GM19238 (cell line): ENCODE data around the gene PRKCZ.
"Not testable (repeated sequence)": the region's sequence is repeated elsewhere in the genome, so short reads cannot be mapped to it uniquely, and the experiment has no call there.

Experiments used
- DNase-seq: peaks from one replicate; pipeline ENCODE4 v3.0.0; 2011; ENCODE audit warnings: low spot score; ENCODE audit not compliant: insufficient read length

The PRKCZ gene

DNA sequence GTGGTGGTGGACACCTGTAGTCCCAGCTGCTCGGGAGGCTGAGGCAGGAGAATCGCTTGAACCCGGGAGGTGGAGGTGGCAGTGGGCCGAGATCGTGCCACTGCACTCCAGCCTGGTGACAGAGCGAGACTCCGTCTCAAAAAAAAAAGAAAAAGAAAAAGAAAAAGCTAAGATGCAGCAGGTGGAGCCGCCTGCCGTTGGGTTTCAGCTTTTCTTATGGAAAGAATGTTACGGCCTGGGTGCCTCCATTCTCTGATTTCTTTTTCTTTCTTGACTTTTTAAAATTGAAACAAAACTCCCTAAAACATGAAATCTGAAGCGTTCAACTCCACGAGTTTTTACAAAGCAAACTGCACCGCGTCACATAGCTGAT is 64.4 kb downstream of the PRKCZ start:
- DNase-seq, result not testable (repeated sequence)

DNA sequence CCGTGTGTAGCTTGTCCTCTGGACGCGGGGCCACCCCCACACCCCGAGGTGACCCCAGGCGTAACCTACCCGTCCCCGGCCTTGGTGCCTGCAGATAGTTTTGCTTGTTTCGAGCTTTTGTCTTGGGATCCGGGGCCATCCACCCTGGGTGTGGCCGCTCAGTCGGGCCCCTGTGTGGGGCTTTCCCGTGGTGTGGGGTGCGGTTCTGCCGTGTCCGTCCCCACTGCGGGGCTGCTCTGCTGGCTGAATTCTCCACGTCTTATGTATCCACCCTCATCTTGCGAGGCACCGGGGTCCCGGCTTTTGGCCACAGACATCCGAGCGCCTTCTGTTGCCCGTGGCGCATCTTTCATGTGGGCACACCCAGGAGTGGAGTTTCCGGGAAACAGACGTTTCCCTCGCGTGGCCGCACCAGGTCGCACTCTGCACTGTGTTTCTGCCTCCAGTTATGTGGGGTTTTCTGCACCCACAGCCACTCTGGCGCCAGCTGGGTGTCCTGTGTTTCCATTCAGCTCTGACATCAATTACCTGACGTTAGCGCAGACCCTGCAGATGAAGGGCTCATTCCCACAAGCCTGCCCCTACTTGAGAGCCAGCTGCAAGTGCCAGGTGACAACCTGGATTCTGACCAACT is 64.9 kb downstream of the PRKCZ start:
- no peak for DNase-seq

DNA sequence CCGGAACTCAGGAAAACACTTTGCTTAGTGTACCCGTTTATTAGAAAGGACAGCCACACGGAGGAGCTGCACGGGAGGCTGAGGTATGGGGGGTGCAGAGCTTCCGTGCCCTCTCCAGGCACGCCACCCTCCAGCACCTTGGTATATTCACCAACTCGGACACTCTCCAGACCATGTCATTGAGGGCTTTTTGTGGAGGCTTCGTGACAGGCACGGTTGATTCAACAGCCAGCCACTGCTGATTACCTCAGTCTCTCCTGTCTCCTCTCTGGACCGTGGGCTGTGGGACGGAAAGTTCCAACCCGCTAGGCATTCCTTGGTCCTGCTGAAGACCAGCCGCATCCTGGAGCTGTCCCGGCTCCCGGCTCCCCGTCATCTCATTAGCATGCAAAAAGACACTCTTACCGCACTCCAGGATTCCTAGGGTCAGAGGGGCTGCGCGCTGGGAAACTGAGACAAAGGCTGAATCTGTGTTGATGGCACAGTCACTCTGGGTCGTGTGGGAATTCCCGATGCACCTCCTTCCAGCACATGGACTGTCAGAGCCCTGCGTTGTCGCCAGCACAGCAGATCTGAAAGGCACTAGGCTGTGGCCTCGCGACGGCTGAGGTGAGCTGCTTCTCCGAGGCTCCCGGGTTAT is 65.6 kb downstream of the PRKCZ start:
- DNase-seq, result no peak

DNA sequence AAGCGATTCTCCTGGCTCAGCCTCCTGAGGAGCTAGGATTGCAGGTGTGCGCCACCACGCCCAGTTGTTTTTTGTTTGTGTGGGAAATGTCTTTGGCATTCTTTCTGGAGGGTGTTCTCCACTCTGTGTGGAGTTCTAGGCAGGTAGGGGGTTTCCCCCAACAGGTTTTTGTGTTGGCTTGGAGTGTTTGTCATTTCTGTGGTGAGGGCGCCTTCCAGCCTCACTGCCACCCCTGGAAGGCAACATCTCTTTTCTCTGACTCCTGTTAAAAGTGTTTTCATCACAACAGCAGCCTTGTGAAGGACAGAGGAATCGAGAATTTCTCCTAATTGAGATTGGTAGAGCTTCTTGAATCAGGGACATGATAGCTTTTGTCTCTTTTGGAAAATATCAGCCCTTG is 69.7 kb downstream of the PRKCZ start:
- no peak for DNase-seq

DNA sequence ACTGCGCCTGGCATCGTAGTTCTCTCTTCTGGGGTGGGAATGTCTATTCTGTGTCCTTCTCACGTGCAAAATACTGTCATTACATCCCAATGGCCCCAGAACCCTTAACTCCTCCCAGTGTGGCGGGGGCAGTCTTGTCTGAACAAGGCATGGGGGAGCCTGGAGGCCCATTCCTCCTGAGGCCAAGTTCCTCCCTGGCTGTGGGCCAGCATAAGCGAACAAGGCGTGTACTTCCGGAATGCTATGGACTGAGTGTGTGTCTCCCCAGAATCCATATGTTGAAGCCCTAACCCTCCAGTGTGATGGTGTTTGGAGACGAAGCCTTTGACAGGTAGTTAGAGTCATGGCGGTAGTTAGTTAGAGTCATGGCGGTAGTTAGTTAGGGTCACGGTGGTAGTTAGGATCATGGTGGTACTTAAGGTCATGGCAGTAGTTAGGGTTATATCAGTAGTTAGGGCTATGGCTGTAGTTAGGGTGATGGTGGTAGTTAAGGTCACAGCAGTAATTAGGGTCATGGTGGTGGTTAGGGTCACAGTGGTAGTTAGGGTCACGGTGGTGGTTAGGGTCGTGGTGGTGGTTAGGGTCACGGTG is 71.0 kb downstream of the PRKCZ start:
- no peak for DNase-seq

DNA sequence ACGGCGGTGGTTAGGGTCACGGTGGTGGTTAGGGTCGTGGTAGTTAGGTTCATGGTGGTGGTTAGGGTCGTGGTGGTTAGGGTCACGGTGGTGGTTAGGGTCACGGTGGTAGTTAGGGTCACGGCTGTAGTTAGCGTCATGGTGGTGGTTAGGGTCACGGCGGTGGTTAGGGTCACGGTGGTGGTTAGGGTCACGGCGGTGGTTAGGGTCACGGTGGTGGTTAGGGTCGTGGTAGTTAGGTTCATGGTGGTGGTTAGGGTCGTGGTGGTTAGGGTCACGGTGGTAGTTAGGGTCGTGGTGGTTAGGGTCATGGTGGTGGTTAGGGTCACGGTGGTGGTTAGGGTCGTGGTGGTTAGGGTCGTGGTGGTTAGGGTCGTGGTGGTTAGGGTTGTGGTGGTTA is 71.6 kb downstream of the PRKCZ start:
- not testable (repeated sequence) for DNase-seq

DNA sequence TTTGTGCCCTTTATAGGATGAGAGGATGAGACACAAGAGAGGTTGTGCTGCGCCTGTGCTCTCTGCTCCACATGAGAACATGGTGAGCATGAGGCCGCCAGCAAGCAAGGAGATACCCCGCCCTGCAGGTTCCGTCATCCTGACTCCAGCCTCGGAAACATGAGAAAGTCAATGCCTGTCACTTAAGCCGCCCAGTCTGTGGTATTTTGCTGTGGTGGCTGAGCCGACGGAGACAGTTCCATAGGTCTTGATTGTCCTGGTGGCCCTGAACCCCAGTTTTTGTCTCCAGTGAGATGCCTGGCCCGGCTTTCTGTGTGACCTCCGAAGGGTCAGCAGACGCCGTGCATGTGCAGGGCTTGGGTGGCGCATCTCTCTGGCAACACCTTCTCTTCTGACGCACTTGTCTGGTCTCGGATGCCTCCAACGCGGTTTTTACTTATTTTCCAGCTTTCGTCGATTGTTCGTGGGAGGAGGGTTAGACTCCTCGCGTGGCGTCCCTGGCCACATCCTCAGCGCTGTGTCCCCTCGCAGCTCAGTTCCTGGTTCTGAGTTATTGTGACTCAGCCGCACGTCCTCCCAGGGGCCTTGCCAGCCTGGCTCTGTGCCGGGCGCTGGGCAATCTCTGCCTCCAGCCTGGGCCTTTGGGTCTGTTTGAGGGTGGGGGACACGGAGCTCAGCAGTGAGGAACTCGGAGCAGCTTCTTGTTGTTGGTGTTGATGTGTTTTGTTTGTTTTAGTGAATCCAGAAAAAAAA is 74.4 kb downstream of the PRKCZ start:
- no peak for DNase-seq

DNA sequence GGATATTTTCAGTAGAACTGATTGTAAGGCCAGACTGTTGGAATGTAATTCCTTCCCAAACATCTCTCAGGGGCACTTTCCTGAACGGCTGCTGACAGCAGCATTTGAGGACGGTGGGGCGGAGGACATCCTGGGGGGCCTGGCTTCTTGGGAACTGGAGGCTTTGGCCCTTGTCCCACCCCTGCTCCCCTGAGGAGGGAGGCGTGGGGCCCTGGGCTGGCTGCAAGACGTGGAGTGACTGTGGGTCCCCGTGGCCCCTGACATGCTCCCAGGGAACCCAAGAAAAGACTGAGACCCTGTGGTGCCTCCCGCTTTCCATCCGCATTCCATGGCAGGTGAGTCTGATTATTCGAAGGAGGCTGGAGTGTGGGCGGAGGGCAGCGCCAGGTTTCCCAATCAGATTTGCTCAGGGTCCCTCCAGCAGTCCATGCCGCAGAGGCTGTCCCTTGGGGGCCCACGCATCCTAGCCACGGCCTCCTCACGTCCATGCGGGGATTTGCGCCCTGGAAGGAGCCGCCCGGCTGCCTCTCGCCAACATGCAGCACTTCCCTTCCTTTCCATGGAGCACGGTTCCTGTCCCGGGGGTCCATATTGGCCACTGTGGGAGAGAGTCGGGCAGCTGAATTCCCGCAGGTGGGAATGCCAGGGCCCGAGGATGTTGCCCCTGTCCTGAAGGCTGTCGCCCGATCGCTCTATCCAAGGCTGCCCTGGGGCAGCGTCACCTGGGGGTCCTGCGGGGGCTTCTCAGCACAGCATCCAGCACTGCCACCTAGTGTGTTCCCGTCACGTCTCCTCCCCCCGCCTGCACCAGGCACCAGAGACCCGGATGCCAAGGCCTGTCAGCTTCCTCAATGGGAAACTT is 75.4 kb downstream of the PRKCZ start:
- DNase-seq, result no peak

DNA sequence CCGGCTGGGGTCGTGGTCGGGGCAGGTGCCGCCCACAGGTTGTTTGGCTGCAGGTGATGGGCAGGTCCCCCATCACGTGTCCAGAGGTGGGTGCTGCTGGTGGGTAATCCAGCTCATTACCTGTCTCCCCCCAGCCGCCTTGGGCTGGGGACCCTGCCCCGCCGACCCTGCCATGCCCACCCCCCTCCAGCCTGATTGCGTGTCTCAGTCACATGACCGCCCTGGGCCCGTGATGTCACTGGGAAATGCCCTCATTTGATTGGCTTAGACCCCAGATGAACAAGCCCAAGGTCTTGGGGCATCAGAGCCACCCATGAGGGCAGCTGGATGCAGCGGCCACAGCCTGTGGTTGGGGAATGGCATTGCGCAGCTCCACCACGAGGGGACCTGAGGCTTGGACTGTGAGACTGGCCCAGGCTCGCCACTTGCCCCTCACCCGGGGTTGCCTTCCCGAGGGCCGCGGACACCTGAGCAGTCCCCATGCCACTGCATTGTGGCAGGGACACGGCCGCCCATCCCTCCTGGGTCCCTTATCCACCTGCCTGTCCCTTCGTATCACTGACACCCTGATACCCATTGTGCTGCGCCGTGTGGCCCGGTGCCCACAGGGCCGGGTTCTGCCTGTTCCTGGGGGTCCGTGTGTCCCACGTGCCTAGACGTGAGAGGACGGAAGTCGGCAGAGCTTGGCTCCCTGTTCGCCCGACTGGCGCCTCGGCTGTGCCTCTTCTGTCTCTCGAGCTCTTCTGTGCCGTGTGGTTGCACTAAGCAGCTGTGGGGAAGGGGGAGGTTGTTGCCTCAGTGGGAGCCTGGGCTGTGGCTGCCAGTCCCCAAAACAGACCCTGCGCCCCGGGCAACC is 76.3 kb downstream of the PRKCZ start:
- no peak for DNase-seq

DNA sequence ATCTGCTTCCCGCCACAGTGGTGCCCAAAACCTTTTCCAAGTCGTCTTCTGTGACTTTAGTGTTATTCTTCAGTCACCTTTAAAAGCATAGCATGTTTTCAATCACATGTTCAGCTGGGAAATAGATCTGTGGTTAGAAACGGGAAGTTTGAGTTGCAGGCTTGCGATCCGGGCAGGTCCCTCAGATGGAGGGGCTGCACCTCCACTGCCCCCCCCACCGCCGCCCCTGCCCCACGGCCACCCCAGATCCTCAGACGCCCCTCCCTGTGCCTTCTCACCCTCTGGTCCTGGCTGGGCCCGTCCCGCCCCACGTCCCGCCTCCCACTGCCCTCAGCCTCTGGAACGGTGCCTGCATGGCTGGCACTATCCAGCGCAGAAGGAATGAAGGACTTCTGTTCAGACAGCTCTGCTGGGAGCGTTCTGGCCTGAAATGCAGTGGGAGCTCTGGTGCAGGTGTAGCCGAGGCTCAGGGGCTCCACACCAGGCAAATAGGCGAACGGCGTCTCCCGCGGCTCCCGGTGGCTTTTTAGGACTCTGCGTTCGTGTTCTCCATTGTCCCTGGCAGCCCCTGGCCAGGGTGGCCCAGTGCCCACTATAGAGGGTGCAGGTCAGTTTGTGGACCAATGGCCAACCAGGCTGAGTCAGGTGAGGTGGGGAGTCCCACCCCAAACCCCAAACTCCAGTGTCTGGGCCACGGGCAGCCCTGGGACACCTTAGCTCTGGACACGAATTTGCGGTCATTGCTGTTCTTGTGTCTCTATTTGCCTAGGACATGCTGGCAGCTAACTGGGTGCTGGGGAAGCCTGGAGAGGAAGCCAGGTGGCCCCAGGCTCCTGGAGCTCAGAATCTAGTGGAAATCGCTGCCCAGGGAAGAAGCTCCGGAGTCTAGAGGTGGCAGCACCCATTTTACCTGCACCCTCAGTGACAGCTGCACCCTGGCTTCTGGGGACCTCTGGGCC is 77.3 kb downstream of the PRKCZ start:
- DNase-seq, result no peak

DNA sequence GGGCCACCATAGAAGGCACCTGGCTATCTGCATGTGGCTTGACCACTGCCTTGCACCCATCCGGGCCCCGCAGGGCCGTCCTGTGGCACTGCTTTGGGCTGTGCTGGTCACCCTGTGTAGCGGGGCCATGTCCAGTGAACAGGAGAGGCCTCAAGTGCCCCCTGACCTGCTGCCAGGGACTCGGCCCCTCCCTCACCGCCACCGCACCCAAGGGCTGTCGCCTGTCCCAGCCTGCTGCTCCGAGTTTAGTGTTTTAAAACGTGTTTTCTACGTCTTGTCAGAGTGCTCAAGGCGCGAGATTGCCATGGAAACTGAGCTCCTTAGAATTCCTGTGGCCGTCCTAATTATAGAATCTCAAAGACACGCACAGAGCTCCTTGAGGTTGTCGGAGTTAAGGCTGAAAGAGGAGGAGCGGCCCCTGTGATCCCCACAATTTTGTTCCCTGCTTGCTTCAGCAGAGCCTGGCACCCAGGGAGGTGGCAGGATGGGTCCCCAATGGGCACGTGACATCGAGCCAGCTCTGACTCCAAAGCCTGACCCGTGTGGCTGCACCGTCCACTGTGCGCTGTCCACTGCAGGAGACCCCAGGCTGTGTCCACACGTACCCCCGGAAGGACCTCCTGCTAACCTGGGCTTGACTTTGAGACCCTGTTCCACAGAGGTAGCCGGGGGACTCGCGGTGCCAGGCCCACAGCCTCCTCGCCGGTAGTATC is 78.1 kb downstream of the PRKCZ start:
- no peak for DNase-seq

DNA sequence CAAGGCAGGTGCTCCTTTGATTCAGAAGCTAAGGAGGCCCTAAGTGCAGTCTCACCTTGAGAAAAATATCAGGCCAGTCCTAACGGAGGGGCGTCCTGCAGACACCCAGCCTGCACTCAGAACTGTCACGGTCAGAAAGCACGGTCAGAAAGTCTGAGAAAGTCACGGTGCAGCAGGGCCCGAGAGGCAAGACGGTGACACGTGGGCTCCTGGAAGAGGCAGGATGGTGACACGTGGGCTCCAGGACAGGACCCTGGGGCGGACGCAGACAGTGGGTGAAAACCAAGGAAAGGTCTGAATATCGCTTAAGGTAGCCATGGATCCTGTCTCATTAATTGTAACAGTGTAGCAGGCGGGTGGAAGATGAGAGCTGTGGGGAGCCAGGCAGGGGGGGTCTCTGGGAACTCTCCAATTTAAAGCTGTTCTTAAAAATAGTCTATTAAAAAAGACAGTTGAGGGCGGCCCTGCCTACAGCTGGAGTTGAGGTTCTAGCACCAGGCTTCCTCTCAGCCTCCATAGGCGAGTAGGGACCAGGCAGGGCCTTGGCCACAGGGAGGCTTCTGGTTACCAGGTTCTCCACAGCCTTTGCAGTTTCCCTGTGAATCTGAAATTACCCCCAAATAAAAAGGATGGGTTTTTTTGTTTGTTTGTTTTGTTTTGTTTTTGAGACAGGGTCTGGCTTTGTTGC is 79.2 kb downstream of the PRKCZ start:
- DNase-seq, result no peak

DNA sequence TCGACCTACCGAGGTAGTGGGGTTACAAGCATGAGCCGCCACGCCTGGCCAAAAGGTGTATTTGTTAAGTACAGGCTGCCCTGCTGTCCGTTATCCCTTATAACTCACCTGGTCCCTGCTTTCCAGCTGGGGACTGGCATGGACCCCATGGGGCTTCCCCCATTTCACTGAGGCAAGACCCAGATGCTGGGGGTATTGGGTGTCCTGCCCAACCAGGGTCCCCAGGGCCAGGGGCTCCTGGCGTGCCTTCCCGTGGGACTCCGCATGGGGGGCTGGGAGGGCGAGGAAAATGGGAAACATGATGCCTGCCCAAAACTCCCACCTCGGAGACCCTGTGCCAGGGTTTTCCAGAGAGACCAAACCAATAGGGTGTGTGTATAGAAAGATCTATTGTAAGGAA is 79.9 kb downstream of the PRKCZ start:
- no peak for DNase-seq

DNA sequence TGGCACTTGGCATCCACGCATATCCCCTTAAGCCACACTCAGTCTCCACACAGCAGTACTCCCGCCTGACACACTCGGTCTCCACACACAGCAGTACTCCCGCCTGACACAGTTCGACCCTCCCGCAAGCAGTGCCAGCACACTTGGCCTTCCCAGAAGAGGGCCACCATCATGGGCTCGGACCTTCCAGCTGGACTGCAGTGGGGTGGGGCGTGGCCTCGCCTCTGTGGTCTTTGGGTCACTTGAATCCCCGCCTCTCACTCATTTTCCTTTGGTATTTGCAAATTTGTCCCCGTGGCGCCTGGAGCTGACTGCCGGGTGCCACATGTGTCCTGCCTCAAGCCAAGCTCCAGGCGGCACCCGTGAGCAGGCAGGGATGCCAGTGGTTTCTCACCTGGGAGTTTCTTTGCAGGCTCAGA is 80.7 kb downstream of the PRKCZ start:
- no peak for DNase-seq

DNA sequence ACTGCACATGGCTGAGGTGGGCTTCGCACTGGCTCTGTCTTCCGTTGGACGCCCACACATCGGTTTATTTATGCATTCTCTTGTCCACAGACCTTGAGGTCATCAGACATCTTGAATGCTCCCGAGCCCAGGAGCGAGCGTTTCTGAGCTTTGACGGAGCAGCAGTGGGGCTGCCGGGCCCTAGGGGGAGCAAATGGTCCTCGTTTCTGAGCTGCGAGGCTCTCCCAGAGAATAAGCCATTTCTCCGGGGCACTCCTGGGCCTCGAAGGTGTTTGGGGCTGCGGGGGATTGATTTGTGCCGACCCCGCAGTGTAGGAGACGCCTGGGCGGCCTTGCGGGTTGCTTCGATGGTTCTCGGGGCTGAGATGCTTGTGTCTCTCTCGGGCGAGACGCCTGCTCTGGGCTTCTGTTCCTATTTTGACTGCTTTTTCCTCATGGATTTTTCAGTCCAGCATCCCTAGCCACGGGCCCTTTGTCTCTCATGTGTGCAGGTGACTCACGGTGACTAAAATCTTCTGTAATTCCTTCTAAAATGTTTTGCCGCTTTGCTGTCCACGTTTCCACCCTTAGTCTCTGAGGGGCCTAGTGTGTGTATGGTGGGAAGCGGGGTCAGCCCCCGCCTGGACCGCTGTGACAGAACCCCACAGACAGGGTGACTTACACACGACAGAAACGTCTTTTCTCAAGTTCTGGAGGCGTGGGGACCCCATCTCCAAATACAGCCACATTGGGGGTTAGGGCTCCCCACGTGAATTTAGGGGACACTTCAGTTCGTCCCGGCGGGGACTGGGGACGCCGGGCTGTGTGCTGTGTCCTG is 82.2 kb downstream of the PRKCZ start:
- DNase-seq, result no peak

DNA sequence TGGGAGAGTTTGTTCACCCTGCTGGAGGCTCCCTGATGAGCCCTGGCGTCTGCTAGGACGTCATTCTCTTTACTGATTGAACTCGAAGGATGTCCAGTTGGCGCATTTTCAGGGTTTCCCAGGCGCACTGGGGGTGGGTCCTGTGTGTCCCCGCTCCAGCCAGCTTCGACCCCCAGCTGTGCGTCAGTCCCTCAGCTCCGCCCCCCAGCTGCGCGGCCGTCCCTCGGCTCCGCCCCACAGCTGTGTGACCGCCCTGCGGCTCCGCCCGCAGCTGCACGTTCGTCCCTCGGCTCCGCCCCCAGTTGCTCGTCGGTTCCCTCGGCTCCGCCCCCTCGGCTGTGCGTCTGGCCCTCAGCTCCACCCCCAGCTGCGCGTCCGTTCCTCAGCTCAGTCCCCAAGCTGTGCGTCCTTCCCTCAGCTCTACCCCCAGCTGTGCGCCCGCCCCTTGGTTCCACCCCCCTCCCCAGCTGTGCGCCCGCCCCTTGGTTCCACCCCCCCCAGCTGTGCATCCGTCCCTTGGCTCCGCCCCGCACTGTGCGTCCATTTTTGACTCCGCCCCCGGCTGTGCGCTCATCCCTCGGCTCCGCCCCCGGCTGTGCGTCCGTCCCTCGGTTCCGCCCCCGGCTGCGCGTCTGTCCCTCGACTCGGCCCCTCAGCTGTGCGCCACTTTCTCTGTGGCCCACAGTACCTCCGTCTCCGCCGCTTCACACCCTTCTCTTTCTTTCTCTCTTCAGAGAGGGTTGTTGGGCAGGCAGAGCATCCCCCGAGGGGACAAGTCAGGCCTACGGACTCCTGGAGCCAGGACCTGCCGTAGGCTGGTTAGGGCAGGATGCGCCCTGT is 83.0 kb downstream of the PRKCZ start:
- DNase-seq, result peak; percentile 80
